GM10847 (cell line): ENCODE data around the gene MAN1B1.

ENCODE experiments used
- POLR2A ChIP-seq: IDR thresholded peaks from 2 replicates; pipeline ENCODE4 v1.6.1; 2011; ENCODE audit not compliant: insufficient read length; ENCODE audit errors: extremely low read depth

MAN1B1 gene

DNA sequence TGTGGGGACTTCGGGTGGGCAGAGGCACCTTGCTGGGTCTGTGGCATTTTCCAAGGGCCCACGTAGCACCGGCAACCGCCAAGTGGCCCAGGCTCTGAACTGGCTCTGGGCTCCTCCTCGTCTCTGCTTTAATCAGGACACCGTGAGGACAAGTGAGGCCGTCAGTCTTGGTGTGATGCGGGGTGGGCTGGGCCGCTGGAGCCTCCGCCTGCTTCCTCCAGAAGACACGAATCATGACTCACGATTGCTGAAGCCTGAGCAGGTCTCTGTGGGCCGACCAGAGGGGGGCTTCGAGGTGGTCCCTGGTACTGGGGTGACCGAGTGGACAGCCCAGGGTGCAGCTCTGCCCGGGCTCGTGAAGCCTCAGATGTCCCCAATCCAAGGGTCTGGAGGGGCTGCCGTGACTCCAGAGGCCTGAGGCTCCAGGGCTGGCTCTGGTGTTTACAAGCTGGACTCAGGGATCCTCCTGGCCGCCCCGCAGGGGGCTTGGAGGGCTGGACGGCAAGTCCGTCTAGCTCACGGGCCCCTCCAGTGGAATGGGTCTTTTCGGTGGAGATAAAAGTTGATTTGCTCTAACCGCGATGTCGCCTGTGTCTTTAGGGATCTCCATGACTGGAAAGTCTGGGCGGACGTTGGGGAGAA is 21.9 kb downstream of the MAN1B1 start:
- TF ChIP-seq POLR2A, result no peak

DNA sequence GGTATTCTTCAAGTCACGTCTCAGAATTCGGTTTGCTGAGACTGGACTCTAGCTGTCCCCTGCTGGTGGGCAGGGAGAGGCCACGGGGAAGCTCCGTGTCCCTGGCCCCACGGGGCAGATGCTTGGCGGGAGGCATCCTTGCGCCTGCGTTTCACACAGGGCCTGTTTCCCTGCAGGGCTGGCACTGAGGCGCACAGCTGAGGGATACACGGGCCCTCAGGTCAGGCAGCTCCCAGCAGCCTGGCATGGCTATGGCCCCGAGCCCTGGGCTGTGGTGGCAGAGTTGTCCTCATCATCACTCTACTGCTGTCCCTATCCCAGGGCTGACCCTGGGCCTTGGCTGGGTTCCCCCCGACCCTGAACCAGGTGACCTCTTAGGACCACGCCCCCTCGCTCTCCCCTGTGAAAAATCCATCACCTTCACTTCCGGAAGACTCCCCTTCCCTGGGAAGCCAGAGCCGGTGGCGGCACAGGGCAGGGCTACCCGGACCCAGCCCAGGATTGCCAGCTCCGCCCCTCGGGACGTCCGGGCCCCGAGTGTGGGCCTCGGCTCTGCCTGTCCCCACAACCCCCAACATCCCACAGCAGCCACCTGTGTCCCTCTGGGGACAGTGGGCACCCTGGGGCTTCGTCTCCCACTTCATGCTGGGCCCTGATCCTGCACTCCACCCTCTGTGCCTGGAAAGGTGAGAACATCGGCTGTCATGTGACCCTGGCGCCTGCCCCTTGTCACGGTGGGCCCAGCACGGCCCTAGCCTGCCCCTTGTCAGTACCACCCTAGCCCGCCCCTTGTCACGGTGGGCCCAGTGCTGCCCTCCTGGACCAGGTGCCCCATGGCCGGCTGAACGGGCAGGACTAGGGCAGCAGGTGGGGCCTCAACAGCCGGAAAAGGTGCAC is 22.7 kb downstream of the MAN1B1 start:
- TF ChIP-seq POLR2A, result no peak

DNA sequence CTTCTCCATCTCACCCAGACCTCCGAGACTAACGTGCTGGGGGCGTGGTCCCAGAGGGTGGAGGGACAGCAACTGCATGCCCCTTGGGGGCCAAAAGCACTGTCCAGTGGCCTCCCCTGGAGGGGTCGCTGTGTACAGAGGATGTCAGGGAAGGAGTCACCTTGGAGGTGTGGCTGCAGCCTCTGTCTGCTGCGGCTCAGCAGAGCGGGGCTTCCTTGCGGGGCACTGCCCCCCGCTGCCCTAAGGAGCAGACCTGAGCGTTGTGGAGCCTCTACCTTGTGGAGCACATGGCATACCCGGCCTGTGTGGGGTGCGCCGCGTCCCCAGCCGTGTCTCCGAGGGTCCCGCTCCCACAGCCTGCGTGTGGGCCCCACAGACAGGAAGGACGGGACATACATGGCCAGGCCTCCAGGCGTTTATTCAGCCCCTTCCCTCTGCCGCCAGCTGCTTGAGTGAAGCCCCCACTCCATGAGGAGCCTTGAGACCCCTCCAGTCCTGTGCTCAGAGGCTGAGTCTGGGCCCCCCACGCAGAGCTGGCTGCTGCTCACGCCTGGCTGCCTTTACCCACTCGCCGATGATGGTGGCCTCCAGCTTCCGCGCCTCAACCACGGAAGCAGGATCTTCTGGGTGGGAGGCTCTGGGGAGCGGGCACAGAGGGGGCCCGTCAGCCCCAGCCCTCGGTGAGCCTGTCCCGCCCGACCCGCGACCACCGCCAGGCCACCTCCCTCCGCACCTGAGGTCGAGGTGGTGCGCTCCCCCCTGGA is 23.5 kb downstream of the MAN1B1 start:
- no peak for TF ChIP-seq POLR2A

DNA sequence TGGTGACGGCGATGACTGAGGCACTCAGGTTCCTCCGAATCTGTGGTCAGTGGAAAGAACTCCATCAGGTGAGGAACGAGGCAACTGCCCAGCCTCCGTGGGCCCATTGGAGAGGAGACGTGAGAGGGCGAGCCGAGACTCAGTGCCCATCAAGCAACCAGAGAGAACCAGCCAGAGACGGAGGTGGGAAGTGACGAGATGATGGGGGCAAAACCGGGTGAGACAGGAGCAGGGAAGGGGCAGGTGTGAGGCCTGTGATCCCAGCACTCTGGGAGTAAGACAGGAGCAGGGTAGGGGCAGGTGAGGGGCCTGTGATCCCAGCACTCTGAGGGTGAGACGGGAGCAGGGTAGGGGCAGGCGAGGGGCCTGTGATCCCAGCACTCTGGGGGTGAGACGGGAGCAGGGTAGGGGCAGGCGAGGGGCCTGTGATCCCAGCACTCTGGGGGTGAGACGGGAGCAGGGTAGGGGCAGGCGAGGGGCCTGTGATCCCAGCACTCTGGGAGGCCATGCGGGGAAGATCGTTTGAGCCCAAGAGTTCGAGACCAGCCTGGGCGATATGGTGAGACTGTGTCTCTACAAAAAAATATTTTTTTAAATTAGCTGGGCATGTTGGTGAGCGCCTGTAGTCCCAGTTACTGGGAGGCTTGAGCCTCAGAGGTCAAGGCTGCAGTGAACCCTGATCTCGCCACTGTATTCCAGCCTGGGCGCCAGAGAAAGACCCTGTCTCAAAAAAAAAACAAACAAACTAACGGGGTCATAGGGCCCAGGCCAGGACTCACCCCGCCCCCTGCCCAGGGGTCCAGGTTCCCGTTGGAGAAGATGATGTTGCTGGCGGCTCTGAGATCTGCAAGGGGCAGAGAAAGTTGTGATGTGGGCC is 24.4 kb downstream of the MAN1B1 start:
- no peak for TF ChIP-seq POLR2A

- TF ChIP-seq POLR2A, result no peak
These were observed 25.2 kb downstream of the MAN1B1 start for GRCh38 chr9:137111788-137112563.

DNA sequence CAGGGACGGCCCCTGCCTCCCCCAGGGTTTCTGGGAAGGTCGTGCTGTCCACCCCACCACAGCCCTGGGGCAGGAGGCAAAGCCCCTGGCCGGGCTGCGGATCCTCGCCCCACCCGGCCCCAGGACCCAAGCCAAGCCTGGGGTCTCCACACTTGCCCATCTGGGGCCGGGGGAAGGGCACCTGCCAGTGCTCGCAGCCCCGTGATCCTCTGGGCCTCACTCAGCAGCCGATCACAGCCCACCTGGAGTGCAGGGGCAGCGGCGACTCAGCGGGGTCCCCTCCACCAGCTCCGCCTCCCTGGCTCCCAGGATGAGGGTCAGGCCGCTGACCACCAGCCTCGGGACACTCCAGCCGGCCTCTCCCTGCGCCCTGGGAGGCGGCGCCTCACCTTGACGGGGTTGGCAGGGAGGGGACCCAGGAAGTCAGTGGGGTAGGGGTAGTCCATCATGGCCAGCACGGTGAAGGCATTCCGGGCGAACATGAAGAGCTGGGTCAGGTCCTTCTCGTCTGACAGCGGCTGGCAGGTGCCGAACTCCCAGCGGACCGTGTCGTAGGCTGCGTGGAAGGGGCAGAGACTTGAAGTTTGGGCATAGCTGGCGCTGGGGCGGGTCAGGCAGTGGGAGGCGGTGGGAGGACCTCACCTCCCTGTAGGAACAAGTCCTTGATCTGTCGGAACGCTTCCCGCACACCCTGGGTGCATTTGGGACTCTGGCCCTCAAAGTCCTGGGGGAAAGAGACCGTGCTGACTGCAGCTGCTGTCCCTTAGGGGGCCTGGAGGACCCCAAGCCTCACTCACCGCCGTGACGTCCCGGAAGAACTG is 26.0 kb downstream of the MAN1B1 start:
- no peak for TF ChIP-seq POLR2A

DNA sequence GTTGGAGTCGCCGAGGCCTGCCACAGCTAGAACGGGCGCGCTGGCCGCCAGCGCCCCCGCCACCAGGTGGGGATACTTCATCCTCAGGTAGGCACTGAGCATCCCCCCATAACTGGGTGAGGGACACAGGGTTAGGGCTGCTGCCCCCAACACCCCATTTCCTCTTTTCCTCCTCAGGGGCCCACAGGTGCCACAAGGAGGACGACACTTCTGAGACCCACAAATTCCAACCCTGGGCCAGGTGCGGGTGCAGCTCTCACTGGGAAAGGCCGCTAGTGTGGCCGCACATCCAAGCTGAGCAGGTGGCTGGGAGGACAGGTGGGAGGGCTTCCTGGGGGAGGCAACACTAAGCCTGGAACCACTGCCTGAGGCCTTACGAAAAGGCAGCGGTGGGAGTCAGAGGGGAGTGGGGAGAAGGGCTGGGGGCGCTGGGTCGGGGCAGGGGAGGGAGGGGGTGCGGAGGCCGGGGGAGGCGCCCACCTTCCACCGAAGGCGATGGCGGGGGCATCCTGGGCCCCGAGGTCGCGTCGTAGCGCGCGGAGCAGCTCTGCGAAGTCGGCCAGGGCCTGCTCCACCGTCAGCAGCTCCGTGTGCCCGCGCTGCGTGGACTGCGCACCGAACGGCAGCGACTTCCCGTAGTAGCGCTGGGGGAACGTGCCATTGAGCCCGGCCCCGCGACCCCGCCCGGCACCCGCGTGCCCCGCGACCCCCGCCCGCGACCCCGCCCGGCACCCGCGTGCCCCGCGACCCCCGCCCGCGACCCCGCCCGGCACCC is 26.8 kb downstream of the MAN1B1 start:
- TF ChIP-seq POLR2A, result no peak

GRCh38 chr9:137114220-137114612 is 27.4 kb downstream of the MAN1B1 start:
- TF ChIP-seq POLR2A, result no peak

DNA sequence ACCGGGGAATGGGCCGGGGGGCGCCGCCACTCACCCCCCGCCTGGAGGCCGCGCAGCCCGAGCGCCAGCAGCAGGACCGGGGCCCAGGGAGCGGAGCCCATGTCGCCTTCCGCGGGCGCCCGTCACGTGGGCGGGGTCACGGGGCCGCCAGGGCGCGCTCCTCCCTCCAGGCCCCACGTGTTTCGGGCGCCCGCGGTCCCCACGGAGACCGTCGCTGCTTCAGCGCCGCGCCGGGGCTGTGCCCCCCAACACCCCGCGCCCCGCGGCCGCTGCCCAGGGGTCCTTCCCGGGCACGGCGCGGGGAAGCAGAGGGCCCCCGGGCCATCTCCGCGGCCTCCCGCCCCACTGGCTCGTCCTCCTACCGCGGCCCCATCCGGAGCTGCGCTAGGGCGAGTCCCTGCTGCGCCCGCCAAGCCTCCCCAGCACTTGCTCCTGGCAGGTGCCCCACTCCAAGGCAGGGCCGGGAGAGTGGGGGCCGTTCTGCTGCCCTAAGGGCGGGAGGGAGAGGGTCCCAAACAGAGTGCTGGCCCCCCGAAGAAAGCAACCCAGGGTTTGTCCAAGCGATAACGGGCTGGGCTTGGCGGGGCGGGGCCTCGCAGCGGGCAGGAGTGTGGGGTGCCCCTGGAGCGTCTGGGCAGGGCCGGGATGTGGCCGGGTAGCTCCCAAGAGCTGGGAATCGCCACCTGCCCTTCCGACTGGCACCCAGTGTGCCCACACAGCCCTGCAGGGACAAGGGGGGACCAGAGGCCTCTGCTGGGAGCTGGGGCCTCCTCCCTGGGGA is 28.0 kb downstream of the MAN1B1 start, which contains the start of gene DPP7:
TSS of gene DPP7 (minus strand) at position 121 of the 781 bp plus-strand sequence. CDS start at position 101, 20 bp downstream.
- TF ChIP-seq POLR2A, result peak; percentile 67

- no peak for TF ChIP-seq POLR2A
These were observed 28.7 kb downstream of the MAN1B1 start for GRCh38 chr9:137115394-137116026.

- TF ChIP-seq POLR2A, result no peak
These were observed 29.3 kb downstream of the MAN1B1 start for GRCh38 chr9:137116027-137116507.
